Neural progenitor cell (in vitro differentiated cells): Measurements from ENCODE around the gene MFAP5. TPM values are rescaled to one million over a fixed set of nuclear protein-coding genes. Genes with fewer than 3 reads are reported as not detected.
"Not testable (repeated sequence)": the region's sequence is repeated elsewhere in the genome, so short reads cannot be mapped to it uniquely, and the experiment has no call there.

ENCODE experiments used
- DNase-seq: peaks from one replicate; pipeline ENCODE4 v3.0.0-alpha.2; 2016; ENCODE audit warnings: low spot score
- H2AFZ ChIP-seq: fragments of 200-600 bp; sonication (generic); replicated peaks from 2 replicates; pipeline ENCODE4 v1.6.1; 2016; ENCODE audit warnings: antibody characterized with exemption
- H3F3A ChIP-seq: fragments of 200-600 bp; sonication (generic); 2 replicates; pipeline ENCODE4 v1.6.1; 2016; ENCODE audit warnings: antibody characterized with exemption, low read depth
- H3K27ac ChIP-seq: fragments of 200-600 bp; sonication (generic); 2 replicates; pipeline ENCODE4 v1.5.1; 2016; ENCODE audit warnings: mild to moderate bottlenecking
- H3K27me3 ChIP-seq: fragments of 200-600 bp; sonication (generic); 2 replicates; pipeline ENCODE4 v1.6.1; 2016; ENCODE audit warnings: mild to moderate bottlenecking, moderate library complexity
- H3K36me3 ChIP-seq: fragments of 200-600 bp; sonication (generic); 2 replicates; pipeline ENCODE4 v1.5.1; 2016
- H3K4me1 ChIP-seq: fragments of 200-600 bp; sonication (generic); 2 replicates; pipeline ENCODE4 v1.6.1; 2016; ENCODE audit warnings: mixed run types
- H3K4me2 ChIP-seq: fragments of 200-600 bp; sonication (generic); 2 replicates; pipeline ENCODE4 v1.6.1; 2016
- H3K4me3 ChIP-seq: fragments of 200-600 bp; sonication (generic); 2 replicates; pipeline ENCODE4 v1.5.1; 2016
- H3K79me2 ChIP-seq: fragments of 200-600 bp; sonication (generic); 2 replicates; pipeline ENCODE4 v1.6.1; 2016; ENCODE audit warnings: low read depth
- H3K9ac ChIP-seq: fragments of 200-600 bp; sonication (generic); 2 replicates; pipeline ENCODE4 v1.6.1; 2016
- H3K9me3 ChIP-seq: fragments of 200-600 bp; sonication (generic); 2 replicates; pipeline ENCODE4 v1.5.1; 2016; ENCODE audit warnings: low read depth
- H4K20me1 ChIP-seq: fragments of 200-600 bp; sonication (generic); 2 replicates; pipeline ENCODE4 v1.6.1; 2016; ENCODE audit warnings: low read depth
- H3K27ac Mint-ChIP-seq: 3 replicates; pipeline ENCODE4 v1.8.0; 2021; ENCODE audit warnings: mixed read lengths
- H3K27me3 Mint-ChIP-seq: 2 replicates; pipeline ENCODE4 v1.8.0; 2022; ENCODE audit warnings: low read depth, mild to moderate bottlenecking, inconsistent platforms, moderate library complexity, mixed read lengths; ENCODE audit not compliant: insufficient read depth
- H3K36me3 Mint-ChIP-seq: 3 replicates; pipeline ENCODE4 v1.8.0; 2021; ENCODE audit warnings: mixed read lengths
- H3K4me1 Mint-ChIP-seq: 3 replicates; pipeline ENCODE4 v1.8.0; 2021; ENCODE audit warnings: mixed read lengths
- H3K4me3 Mint-ChIP-seq: 3 replicates; pipeline ENCODE4 v1.8.0; 2021; ENCODE audit warnings: mild to moderate bottlenecking, moderate library complexity, mixed read lengths
- H3K9me3 Mint-ChIP-seq: 3 replicates; pipeline ENCODE4 v1.8.0; 2020; ENCODE audit warnings: mixed read lengths
- CTCF ChIP-seq: fragments of 200-600 bp; sonication (generic); IDR thresholded peaks from 2 replicates; pipeline ENCODE4 v1.5.1; 2017; ENCODE audit warnings: antibody characterized with exemption, mild to moderate bottlenecking
- EZH2 ChIP-seq: fragments of 200-600 bp; sonication (generic); IDR thresholded peaks from 2 replicates; pipeline ENCODE4 v1.6.1; 2017; ENCODE audit warnings: antibody characterized with exemption, mild to moderate bottlenecking, moderate library complexity
- EZH2phosphoT487 ChIP-seq: fragments of 200-600 bp; sonication (generic); IDR thresholded peaks from 2 replicates; pipeline ENCODE4 v1.6.1; 2017; ENCODE audit warnings: antibody characterized with exemption
- total RNA-seq: library from RNA; depleted of rRNA; stranded (reverse); fragments of >200 nt; gene quantifications from 2 replicates; pipeline ENCODE4 v1.2.3, GENCODE V29; 2015; ENCODE audit warnings: low replicate concordance

The MFAP5 gene
- total RNA-seq, 1 donor from 2014 or later = not detected

DNA sequence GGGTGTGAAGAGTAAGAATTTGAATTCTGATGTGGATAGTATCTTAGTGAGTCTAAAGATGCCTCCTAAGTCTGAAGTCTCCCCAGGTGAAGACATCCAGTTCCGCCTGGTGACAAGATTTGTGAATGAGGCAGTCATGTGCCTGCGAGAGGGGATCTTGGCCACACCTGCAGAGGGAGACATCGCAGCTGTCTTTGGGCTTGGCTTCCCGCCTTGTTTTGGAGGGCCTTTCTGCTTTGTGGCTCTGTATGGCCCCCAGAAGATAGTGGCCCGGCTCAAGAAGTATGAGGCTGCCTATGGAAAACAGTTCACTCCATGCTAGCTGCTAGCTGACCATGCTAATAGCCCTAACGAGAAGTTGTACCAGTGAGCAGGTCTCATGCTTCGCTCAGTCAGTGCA is 25.4 kb downstream of the MFAP5 start:
- DNase-seq = no peak
- H3K27ac Mint-ChIP-seq = no peak overlapping the region
- peaks cover 5% of the 10 kb centered on the region for H3K9me3 Mint-ChIP-seq
- Histone ChIP-seq H3F3A (peaks cover 5% of the 10 kb centered on the region), H3K36me3 (no peaks in the 10 kb centered on the region), H3K4me2 (no peak overlapping the region), H3K4me3 (no peak overlapping the region), H3K27ac (no peak overlapping the region), H3K79me2 (no peaks in the 10 kb centered on the region), H3K9ac (no peak overlapping the region), H3K9me3 (no peaks in the 10 kb centered on the region), H4K20me1 (no peaks in the 10 kb centered on the region), H2AFZ (no peak overlapping the region), H3K27me3 (no peaks in the 10 kb centered on the region), H3K4me1 (peaks cover 4% of the 10 kb centered on the region)
- no peak overlapping the region for H3K4me3 Mint-ChIP-seq
- TF ChIP-seq CTCF (no peak), EZH2phosphoT487 (no peak), EZH2 (no peak)
- H3K36me3 Mint-ChIP-seq = no peaks in the 10 kb centered on the region
- peaks cover 2% of the 10 kb centered on the region for H3K4me1 Mint-ChIP-seq
- H3K27me3 Mint-ChIP-seq = peaks cover 2% of the 10 kb centered on the region

DNA sequence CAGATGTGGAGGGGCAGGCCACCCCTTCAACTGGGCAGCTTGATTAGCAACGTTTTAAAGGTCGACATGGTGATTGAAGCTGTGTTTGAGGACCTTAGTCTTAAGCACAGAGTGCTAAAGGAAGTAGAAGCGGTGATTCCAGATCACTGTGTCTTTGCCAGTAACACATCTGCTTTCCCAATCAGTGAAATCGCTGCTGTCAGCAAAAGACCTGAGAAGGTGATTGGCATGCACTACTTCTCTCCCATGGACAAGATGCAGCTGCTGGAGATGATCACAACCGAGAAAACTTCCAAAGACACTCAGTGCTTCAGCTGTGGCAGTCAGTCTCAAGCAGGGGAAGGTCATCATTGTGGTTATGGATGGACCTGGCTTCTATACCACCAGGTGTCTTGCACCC is 26.0 kb downstream of the MFAP5 start:
- no peak overlapping the region for H3K4me3 ChIP-seq

GRCh38 chr12:8636007-8636346 is 26.6 kb downstream of the MFAP5 start:
- H4K20me1 ChIP-seq, H3K79me2 ChIP-seq, H3K9ac ChIP-seq, H3K4me1 Mint-ChIP-seq, H3F3A ChIP-seq, H3K9me3 Mint-ChIP-seq, H3K4me3 ChIP-seq, DNase-seq, H3K36me3 ChIP-seq, H3K27ac Mint-ChIP-seq, H3K36me3 Mint-ChIP-seq, H3K9me3 ChIP-seq, H3K27me3 Mint-ChIP-seq, H3K4me1 ChIP-seq, H3K27ac ChIP-seq, H3K4me3 Mint-ChIP-seq, H3K4me2 ChIP-seq, H3K27me3 ChIP-seq: not testable (repeated sequence)
- peak overlapping the region; percentile 68 for H2AFZ ChIP-seq

More for the DNA sequence above, 26.0 kb downstream of the MFAP5 start:
- H3K27me3 ChIP-seq = no peaks in the 10 kb centered on the region
- no peaks in the 10 kb centered on the region for H3K9me3 ChIP-seq
- no peaks in the 10 kb centered on the region for H3K36me3 ChIP-seq
- H3K27ac ChIP-seq = no peak overlapping the region
- peaks cover 5% of the 10 kb centered on the region for H3K9me3 Mint-ChIP-seq
- H3K4me1 ChIP-seq = peaks cover 4% of the 10 kb centered on the region
- H3K27me3 Mint-ChIP-seq = peaks cover 2% of the 10 kb centered on the region
- H3K79me2 ChIP-seq = no peaks in the 10 kb centered on the region
- no peaks in the 10 kb centered on the region for H3K36me3 Mint-ChIP-seq
- H4K20me1 ChIP-seq = no peaks in the 10 kb centered on the region
- peaks cover 5% of the 10 kb centered on the region for H3F3A ChIP-seq
- H3K4me1 Mint-ChIP-seq = peaks cover 2% of the 10 kb centered on the region
- no peak for DNase-seq
- H3K4me2 ChIP-seq = no peak overlapping the region
- TF ChIP-seq EZH2phosphoT487 (no peak), CTCF (no peak), EZH2 (no peak)
- no peak overlapping the region for H3K9ac ChIP-seq
- H3K27ac Mint-ChIP-seq = no peak overlapping the region
- H3K4me3 Mint-ChIP-seq = no peak overlapping the region
- peak overlapping the region; percentile 68 for H2AFZ ChIP-seq

GRCh38 chr12:8635342-8636006 is 27.2 kb downstream of the MFAP5 start:
- H3K9ac ChIP-seq, H3K79me2 ChIP-seq, H3K4me3 Mint-ChIP-seq, H3K27ac ChIP-seq, H3K4me2 ChIP-seq, H3K4me1 Mint-ChIP-seq, H3K9me3 ChIP-seq, H3K27ac Mint-ChIP-seq, H3K36me3 Mint-ChIP-seq, H3K36me3 ChIP-seq, H3F3A ChIP-seq, H3K27me3 ChIP-seq, H3K9me3 Mint-ChIP-seq, H3K4me3 ChIP-seq, DNase-seq, H3K4me1 ChIP-seq, H3K27me3 Mint-ChIP-seq, H4K20me1 ChIP-seq: not testable (repeated sequence)
- peak overlapping the region; percentile 68 for H2AFZ ChIP-seq
